ENCODE results near the gene STARD10.
"Not testable (repeated sequence)": the region's sequence is repeated elsewhere in the genome, so short reads cannot be mapped to it uniquely, and the experiment has no call there.

STARD10 gene

GRCh38 chr11:72793425-72794367, at the start of gene STARD10:
Gene STARD10, minus strand, starts transcription at chr11:72794047. Its CDS starts 12,866 bp downstream, at chr11:72781181.
- peak; percentile 88 to 90 for DNase-seq (ENCODE audit: low read depth in 2 of 2)

- DNase-seq (ENCODE audit: low read depth in 2 of 2): no peak
These were observed 48.9 kb upstream of the STARD10 start for GRCh38 chr11:72842653-72843330.

GRCh38 chr11:72842126-72842525, 48.3 kb upstream of the STARD10 start:
- DNase-seq (ENCODE audit: low read depth in 2 of 2): no peak

- no peak for DNase-seq (ENCODE audit: low read depth in 2 of 2)
These were observed 47.5 kb upstream of the STARD10 start for GRCh38 chr11:72841397-72841796.

GRCh38 chr11:72840780-72841179, 46.9 kb upstream of the STARD10 start:
- no peak for DNase-seq (ENCODE audit: low read depth in 2 of 2)

GRCh38 chr11:72838691-72839305, 45.0 kb upstream of the STARD10 start:
- no peak for DNase-seq (ENCODE audit: low read depth in 2 of 2)

GRCh38 chr11:72836111-72836510, 42.3 kb upstream of the STARD10 start:
- DNase-seq (ENCODE audit: low read depth in 2 of 2): no peak

GRCh38 chr11:72834905-72835304, 41.1 kb upstream of the STARD10 start:
- DNase-seq (ENCODE audit: low read depth in 2 of 2): no peak

GRCh38 chr11:72833811-72834493, 40.1 kb upstream of the STARD10 start:
- DNase-seq (ENCODE audit: low read depth in 2 of 2): no peak

- no peak for DNase-seq (ENCODE audit: low read depth in 2 of 2)
These were observed 39.4 kb upstream of the STARD10 start for GRCh38 chr11:72833083-72833733.

GRCh38 chr11:72832301-72833082, 38.6 kb upstream of the STARD10 start:
- no peak for DNase-seq (ENCODE audit: low read depth in 2 of 2)

GRCh38 chr11:72831521-72832300, 37.9 kb upstream of the STARD10 start:
- no peak for DNase-seq (ENCODE audit: low read depth in 2 of 2)

GRCh38 chr11:72829884-72830533, 36.2 kb upstream of the STARD10 start:
- no peak for DNase-seq (ENCODE audit: low read depth in 2 of 2)

GRCh38 chr11:72829178-72829577, 35.3 kb upstream of the STARD10 start:
- DNase-seq (ENCODE audit: low read depth in 2 of 2): no peak

- DNase-seq (ENCODE audit: low read depth in 2 of 2): no peak
These were observed 34.9 kb upstream of the STARD10 start for GRCh38 chr11:72828692-72829101.

GRCh38 chr11:72828081-72828567, 34.3 kb upstream of the STARD10 start:
- DNase-seq (ENCODE audit: low read depth in 2 of 2): no peak

- DNase-seq (ENCODE audit: low read depth in 2 of 2): not testable (repeated sequence)
These were observed 33.8 kb upstream of the STARD10 start for GRCh38 chr11:72827656-72828055.

- DNase-seq (ENCODE audit: low read depth in 2 of 2): no peak
These were observed 33.2 kb upstream of the STARD10 start for GRCh38 chr11:72826942-72827480.

Data from stimulated activated CD8-positive, alpha-beta memory T cell treated with anti-CD3 and anti-CD28 coated beads, Interleukin-15, amount 100 ng/mL, for 48 hours (primary cell).